ENCODE data around the gene TRIM8. TPM values are rescaled to one million over a fixed set of nuclear protein-coding genes. Genes with fewer than 3 reads are reported as not detected.

TRIM8 gene
- total RNA-seq, 1 experiment from 2014 or later = 61.4 TPM

GRCh38 chr10:102705531-102705930 is 61.3 kb downstream of the TRIM8 start:
- Histone ChIP-seq H3K27ac (ENCODE audit: low read length) (no peak overlapping the region), H3K9me3 (ENCODE audit: low read length) (no peaks in the 10 kb centered on the region), H2AFZ (ENCODE audit: low read length) (no peak overlapping the region), H3K36me3 (ENCODE audit: low read depth, low read length) (no peaks in the 10 kb centered on the region), H3K79me2 (ENCODE audit: low read length) (no peaks in the 10 kb centered on the region), H3K27me3 (ENCODE audit: low read length) (no peaks in the 10 kb centered on the region), H3K4me1 (ENCODE audit: insufficient read depth, low read length) (peaks cover 3% of the 10 kb centered on the region), H3K4me2 (ENCODE audit: low read length) (no peak overlapping the region), H3K9me2 (replicated peaks; ENCODE audit: low read length) (no peaks in the 10 kb centered on the region), H3F3A (ENCODE audit: low read length, unreplicated experiment) (no peaks in the 10 kb centered on the region), H4K20me1 (ENCODE audit: low read length) (no peaks in the 10 kb centered on the region), H3K9ac (ENCODE audit: low read length) (no peak overlapping the region), H3K4me3 (ENCODE audit: low read length) (no peak overlapping the region)
- ATAC-seq (no peak), DNase-seq (no peak)
- ChIA-PET POLR2A (ENCODE audit: unreplicated experiment) (no interaction called here), CTCF (no interaction called here)
- no TSS peak for BruUV-seq (replicated peaks)
- TF ChIP-seq CTCF (conservative IDR thresholded peaks at IDR 0.05; ENCODE audit: low read depth, low read length) = no peak
- TF ChIP-seq EZH2 (IDR thresholded peaks at IDR 0.05; ENCODE audit: low read length, unreplicated experiment) = no peak
- TF ChIP-seq EZH2phosphoT487 (IDR thresholded peaks at IDR 0.05; ENCODE audit: borderline replicate concordance, low read length) = no peak
- intact Hi-C loops (cut with micrococcal nuclease) = no loop called here

Other genes with a start within 250 kb of the TRIM8 start
- gene NFKB2, start 248.8 kb upstream of the TRIM8 start, total RNA-seq (2014; rRNA removed) = 45.0 and 71.1 TPM in 2 replicates
- 0.22 and 0.23 TPM in 2 replicates for gene PSD, start 225.7 kb upstream of the TRIM8 start, total RNA-seq (2014; rRNA removed)
- gene FBXL15, start 223.6 kb upstream of the TRIM8 start, total RNA-seq (2014; rRNA removed) = 10.1 and 12.7 TPM in 2 replicates
- gene CUEDC2, start 211.9 kb upstream of the TRIM8 start, total RNA-seq (2014; rRNA removed) = 50.6 and 51.4 TPM in 2 replicates
- 1.6 and 1.9 TPM in 2 replicates for gene C10orf95, start 192.9 kb upstream of the TRIM8 start, total RNA-seq (2014; rRNA removed)
- gene ACTR1A, start 141.8 kb upstream of the TRIM8 start, total RNA-seq (2014; rRNA removed) = 69.9 and 72.7 TPM in 2 replicates
- 2.7 and 4.4 TPM in 2 replicates for gene SUFU, start 140.5 kb upstream of the TRIM8 start, total RNA-seq (2014; rRNA removed)
- gene ARL3, start 69.9 kb downstream of the TRIM8 start, total RNA-seq (2014; rRNA removed) = 2.5 and 2.8 TPM in 2 replicates
- 7.5 and 10.3 TPM in 2 replicates for gene SFXN2, start 70.2 kb downstream of the TRIM8 start, total RNA-seq (2014; rRNA removed)
- 23.8 and 24.6 TPM in 2 replicates for gene WBP1L, start 99.5 kb downstream of the TRIM8 start, total RNA-seq (2014; rRNA removed)
- not detected in 2 replicates for gene CYP17A1, start 192.9 kb downstream of the TRIM8 start, total RNA-seq (2014; rRNA removed)
- gene BORCS7, start 209.8 kb downstream of the TRIM8 start, total RNA-seq (2014; rRNA removed) = 6.0 and 8.1 TPM in 2 replicates
- gene AS3MT, start 225.0 kb downstream of the TRIM8 start, total RNA-seq (2014; rRNA removed) = 1.7 and 3.5 TPM in 2 replicates

Measured in PC-3 (cell line).